Cardiac ventricle fibroblast (primary cell): ENCODE data around the gene TAC4. TPM values are rescaled to one million over a fixed set of nuclear protein-coding genes. Genes with fewer than 3 reads are reported as not detected.

Source experiments
- total RNA-seq: library from RNA; depleted of rRNA; stranded (reverse); fragments of >200 nt; gene quantifications from 2 replicates; pipeline ENCODE4 v1.2.3, GENCODE V29; 2015

TAC4 gene
- not detected in 2 replicates for total RNA-seq

DNA sequence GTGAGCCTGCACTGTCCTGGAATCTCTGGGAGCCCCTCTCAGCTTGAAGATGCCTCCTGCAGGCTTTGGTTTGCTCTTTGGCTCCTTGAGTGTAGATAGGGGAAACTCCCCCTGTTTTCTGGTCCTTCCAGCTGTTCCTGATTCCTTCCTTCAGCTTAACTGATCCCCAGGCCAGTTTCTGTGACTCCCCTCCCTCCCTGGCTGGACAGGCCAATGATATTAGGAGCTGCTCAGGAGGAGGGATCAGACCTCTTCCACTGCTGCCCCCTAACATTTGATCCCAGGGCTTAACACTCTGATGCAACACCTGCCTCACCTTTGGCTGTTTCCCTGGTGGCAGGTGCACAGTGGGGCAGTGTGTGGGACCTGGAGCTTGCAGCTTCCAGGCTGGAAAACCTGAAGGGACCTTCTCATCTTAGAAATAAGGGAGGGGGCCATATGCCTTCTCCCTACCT lies at the start of gene TAC4:
TAC4 (minus strand) TSS at position 51 of the 455 bp plus-strand sequence. CDS start 52 bp downstream, outside the sequence.

DNA sequence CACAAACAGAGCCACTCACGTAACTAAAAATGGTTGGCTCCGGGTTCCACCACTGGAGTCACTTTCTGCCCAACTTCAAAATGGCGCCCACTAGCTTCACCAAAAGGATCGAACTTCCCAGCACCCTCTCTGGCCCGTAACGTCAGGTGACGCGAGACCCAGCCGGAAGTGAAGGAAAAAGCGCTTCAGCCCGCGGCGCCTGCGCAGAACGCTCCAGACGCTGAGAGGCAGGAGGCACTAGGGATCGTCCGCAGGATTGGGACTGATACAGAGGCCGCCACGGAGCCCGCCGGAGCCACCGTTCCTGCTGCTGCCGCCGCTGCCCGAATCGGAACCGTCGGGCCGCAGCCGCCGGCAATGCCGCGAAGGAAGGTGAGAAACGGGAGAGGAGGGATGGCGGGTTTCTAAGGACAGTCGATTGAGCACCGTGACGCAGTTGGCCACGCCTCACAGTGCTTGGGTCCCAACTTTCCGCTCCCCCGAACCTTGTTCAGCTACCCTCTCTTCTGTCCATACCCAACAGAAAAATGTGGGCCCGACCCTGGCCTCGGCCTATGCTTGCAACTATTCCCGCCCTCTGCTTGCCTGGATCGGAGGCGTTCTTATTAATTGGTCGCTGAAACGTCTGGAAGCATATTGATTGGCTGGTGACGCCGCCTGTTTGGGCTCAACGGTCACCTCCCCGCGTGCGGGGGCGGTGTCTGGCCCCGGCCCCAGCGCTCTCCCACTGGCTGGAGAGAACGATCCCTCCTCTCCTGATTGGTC lies 59.2 kb downstream of the TAC4 start, which contains the start of gene KAT7:
KAT7 (plus strand) TSS at position 204 of the 765 bp plus-strand sequence; CDS start at position 358, 154 bp downstream.

Other genes starting within 250 kb of the TAC4 start
- gene SPOP, start 170.0 kb downstream of the TAC4 start, total RNA-seq, result 23.7 and 47.6 TPM in 2 replicates
- gene SLC35B1, start 140.1 kb downstream of the TAC4 start, total RNA-seq, result 24.2 and 29.4 TPM in 2 replicates
- gene FAM117A, start 83.9 kb downstream of the TAC4 start, total RNA-seq, result 5.5 and 7.0 TPM in 2 replicates
- gene KAT7, start 59.4 kb downstream of the TAC4 start, total RNA-seq, result 22.2 and 23.3 TPM in 2 replicates
- gene DLX4, start 121.1 kb upstream of the TAC4 start, total RNA-seq, result not detected in 2 replicates
- gene DLX3, start 147.2 kb upstream of the TAC4 start, total RNA-seq, result 0.49 and 4.4 TPM in 2 replicates
- gene ITGA3, start 208.0 kb upstream of the TAC4 start, total RNA-seq, result 13.3 and 17.4 TPM in 2 replicates
- 30.0 and 36.0 TPM in 2 replicates for gene PDK2, start 247.3 kb upstream of the TAC4 start, total RNA-seq